HG03066 (cell line): ENCODE results near the gene RBM19.

ENCODE experiments used
- ATAC-seq: cut with Tn5 transposase; IDR thresholded peaks from one replicate; pipeline ENCODE4 v1.9.1; 2021; ENCODE audit warnings: low read depth; ENCODE audit not compliant: unreplicated experiment

The RBM19 gene

DNA sequence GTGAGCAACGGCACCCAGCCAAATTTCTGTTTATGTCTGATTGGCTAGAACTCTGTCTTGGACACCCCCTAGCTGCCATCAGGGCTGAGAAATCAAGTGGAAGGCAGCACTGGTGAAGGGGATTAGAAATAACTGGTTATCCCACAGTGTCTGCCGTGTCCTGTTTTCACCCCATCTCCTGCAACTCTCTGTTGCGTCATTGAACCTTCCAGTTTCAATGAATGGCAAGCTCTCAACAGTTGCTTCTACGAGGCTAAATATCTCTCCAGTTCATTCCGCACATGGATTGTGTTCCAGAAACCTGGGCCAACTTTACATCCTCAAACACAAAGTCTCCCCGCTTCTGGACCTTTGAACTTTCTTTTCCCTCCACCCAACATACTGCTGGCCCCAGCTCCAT, 173.7 kb downstream of the RBM19 start:
- ATAC-seq: no peak

DNA sequence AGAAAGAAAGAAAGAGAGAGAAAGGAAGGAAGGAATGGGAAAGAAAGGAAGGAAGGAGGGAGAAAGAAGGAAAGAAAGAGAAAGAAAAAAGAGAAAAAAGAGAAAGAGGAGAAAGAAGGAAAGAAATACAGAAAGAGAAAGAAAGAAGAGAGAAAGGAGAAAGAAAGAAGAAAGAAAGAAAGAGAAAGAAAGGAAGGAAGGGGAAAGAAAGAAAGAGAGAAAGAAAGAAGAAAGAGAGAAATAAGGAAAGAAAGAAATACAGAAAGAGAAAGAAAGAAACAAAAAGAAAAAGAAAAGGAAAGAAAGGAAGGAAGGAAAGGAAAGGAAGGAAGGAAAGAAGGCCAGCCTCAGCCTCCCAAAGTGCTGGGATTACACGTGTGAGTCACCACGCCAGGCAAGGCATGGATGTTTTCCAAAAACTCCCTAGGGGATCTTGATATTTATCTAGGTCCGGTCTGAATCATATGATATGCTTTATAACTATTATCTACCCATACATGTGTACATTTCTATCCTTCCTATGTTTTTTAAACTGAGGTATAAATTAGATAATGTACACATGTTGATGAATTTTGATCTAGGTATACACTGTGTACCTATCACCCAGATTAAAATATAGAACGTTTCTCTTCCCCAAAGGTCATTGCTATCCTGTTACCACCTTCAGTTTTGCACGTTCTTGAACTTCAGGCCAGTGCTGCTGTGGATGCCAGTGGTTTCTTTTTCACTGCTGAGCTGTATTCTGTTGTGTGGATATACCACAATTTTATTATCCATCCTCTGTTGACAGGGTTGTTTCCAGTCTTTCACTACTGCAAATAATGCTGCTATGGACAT, 177.9 kb downstream of the RBM19 start:
- ATAC-seq: no peak

DNA sequence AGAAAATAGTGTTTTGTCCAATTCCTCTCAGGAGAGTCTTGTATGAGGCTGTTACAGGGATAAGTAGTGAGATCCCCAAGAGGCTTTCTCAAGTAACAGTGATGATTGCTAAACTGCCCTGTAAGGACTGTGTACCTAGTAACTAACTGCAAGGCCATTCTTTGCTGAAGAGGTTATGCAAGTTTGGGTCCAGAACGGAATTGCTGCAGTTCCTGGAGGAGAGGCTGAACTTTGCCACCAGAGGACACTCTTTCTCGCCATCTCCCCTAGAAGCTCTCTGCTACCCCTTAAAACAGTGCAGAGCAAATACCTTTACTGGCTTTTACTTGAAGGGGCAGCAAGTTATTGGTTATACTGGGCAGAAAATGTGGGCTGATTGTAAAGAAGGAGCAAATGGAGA, 180.0 kb downstream of the RBM19 start:
- no peak for ATAC-seq

DNA sequence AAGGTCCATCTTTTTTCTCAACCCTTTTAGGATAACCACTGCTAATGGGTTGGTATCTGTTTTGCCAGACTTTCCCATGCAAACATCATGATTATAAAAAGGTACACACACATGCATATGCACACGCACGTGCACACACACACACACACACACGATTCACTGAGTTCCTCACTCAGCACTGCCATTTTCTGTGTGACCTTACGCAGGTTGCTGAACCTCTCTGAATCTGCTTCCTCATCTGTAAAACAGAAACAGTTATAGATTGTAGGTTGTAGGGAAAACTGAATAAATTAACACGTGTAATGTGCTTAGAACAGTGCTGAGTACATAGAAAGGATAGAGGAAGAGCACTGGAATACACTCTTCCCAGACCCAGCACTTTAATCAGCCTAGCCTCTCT, 182.3 kb downstream of the RBM19 start:
- ATAC-seq: no peak

DNA sequence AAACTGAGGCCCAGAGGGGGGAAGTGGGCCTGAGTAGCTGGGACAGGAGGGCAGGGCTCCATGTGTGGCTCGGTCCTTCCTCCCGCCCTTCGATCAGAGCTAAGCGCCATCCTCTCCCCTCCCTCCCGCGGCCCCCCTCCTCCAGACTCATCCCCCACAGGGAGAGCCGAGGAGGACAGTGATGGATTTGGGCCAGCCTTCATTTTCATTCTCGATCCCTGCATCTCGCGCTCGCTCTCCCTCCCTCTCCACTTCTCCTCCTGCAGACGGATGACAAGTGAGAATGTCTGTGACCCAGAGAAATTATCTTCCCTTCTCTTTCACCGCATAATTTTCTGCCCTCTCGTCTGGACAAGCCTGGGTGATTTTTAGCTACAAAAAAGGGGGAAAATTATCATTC, 183.3 kb downstream of the RBM19 start:
- ATAC-seq: no peak

DNA sequence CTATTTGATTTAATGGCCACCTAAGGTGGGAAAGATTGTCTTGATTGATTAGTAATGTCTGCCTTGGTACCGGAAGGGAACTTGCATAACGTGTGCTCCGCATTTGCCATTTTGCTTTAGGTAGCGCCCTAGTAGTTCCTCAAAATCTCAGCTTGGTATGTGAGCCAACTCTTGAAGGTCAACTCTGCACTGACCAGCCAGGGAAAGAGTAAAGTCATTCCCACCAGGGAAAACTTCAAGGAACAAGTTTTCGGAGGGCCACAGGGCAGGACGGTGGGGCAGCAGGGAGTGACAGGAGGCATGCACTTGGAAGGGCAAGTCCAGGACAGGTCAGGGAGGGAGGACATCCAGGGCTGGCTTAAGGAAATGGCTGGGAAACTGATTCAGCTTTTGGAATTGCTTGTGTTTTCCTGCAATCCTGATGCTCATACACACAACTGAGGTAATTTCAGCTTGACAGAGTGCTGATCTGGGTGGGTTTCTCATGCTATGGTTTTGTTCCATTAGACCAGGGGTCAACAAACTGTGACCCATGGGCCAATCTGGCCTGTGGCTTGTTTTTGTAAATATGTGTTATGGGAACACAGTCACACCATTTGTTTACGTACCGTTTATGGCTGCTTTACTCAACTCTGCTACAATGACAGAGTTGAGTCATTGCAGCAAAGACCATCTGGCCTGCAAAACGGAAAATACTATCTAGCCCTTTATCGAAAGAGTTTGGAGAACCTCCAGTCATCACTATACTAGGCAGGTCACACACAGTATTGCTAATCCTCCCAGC, 184.5 kb downstream of the RBM19 start:
- no peak for ATAC-seq

DNA sequence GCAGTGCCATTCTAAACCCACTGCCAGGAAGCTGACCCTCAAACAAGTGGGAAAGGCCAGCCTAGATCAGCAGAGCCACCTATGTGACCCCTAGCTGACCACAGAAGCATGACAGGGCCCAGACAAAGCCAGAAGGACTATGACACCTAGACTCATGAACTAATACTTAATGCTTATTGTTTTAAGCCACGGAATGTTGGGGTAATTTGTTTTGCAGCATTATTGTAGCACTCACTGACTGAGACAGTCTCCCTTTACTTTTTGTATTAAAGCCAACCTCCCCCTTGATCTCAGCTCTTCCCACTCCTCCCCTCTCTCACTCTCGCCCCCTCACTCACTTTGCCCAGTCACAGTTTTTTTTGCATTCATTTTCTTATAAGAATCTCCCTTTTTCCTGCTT, 186.4 kb downstream of the RBM19 start:
- ATAC-seq: no peak

DNA sequence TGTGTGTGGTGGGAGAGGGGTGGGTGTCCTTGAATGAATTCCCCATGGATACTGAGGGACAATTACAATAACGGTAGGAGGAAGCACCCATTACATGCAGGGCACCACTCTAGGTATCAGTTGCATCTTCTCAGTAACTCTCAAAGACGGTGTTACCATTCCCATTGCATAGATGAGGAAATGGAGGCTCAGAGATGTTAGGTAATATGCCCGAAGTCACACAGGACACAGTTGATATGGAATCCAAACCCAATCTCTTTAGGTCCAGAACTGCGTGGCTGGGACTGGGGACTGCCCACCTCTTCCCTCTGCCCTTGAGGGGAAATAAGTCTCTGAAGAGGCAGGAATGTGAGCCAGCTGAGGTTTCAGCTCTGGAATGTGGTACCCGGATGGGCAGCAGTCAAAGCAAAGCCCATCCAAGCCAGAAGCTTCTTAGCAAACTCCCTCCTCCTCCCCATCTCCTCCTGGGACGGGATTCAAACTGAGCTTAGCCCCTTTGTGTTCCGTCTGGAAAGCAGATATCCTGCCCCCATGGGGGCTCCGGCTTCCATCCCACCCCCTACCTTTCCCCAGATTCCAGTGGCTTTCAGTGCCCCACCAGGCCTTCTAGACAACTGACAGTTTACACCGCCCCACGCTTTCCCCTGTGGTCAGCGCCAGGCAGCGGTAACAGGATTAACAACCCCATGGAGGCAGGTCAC, 187.5 kb downstream of the RBM19 start:
- no peak for ATAC-seq

DNA sequence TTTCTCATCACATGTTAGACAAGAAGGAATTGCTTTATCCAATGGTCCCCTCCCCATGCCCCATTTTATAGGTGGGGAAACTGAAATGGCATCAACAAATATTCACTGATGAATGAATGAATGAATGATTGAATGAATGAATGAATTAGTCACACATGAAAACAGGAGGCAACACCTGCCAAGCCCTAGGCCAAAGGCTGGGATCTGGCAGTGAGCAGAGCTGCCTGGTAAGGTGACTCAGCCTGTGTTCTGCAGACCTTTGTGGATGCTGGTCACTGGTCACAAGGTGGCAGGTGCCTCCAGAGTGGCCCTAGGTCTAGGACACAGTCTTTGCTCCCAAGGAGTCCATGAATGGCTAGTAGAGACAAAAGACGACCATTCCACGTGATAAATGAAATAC, 188.4 kb downstream of the RBM19 start:
- ATAC-seq: no peak

DNA sequence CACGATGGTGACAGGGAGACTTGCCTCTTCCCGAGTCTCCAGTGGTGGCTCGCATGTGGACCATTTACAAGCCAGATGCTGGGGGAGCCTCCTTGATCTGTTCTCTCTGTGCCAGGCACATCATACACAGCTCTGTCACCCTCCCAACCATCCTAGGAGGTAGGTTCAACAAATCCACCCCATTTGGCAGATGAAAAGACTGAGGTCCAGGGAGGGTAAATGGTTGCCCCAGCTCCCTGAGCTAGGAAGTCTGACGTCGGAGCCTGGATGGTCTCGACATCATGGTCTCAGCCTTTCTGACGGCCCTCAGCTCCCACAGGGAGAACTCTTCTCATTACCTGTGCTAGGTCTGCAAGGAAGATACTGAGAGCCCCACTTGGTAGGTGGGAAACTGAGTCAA, 189.6 kb downstream of the RBM19 start:
- ATAC-seq: no peak

DNA sequence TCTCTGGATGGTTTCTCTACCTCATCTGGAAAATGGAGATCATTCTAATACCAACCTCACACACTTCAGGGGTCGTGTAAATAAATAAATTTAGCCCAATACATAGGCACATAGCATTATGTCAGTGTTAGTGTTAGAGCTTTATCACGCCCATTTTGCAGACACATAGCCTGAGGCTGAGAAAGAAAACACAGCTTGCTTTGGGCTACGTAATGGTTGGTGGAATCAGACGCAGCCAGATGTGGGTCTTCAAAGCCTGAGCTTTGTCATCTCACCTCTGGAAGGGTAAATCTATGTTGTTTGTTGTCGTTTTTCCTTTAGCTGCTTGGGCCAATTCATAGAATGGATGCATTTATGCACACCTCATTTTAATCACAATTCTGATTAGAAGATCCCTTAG, 191.6 kb downstream of the RBM19 start:
- ATAC-seq: no peak

DNA sequence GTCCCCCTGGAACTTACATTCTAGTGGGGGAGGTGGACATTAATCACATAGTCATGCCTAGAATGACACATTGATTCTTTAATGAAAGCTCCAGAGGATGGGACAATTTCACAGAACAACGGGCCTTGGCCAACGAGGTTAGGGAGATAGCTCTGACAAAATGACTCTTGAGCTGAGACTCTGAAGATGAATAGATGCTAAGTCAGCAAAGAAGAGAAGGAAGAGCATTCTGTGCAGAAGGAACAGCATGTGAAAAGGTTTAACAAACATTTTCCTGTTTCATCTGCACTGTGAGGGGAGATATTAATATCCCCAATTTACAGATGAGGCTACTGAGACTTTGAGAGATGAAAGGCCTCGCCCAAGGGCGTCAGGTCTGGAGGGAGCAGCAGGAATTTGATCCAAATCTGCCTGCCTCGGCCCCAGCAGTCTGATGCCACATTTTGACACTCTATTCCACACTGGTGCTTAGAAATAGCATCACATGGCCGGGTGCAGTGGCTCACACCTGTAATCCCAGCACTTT, 193.6 kb downstream of the RBM19 start:
- no peak for ATAC-seq

DNA sequence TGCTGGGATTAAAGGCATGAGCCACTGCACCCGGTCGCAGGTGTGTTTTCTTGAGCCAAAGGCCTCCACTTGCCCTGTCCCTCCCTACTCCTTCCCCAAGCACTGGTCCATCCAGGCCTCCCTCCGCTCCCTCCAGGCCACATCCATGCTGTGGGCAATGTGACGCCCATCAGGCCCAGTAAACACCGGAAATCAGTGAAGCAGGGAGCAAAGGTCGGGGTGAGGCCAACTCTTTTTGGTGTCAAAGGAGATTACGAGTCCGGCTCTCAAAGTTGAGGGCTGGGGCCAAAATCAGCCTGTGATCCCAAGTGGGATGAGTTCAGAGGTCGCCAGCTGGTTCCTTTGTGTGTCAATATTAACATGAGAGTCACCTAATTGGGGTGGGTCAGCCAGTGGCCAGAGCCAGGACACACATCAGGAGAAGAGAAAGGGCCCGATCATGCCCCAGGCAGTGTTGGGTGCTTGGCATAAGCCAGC, 195.7 kb downstream of the RBM19 start:
- no peak for ATAC-seq

DNA sequence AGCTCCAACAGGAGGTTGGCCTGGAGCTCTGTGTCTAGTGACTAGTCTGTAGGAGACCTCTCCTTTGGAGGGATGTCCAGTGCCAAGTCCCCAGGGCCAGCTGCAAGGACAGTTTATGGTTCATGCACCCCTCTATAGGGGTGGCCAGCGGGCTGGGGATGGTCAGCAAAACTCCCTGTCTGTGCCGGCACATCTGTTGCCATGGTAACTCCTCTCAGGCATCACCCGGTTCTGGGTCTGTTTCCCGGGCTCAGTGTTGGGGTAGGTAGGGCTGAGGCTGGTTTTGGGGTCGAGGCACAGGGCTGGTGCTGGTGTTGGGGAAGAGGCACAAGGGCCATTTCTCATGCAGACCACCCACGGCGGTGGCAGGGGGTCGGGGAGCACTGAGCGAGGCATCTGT, 196.8 kb downstream of the RBM19 start:
- no peak for ATAC-seq

DNA sequence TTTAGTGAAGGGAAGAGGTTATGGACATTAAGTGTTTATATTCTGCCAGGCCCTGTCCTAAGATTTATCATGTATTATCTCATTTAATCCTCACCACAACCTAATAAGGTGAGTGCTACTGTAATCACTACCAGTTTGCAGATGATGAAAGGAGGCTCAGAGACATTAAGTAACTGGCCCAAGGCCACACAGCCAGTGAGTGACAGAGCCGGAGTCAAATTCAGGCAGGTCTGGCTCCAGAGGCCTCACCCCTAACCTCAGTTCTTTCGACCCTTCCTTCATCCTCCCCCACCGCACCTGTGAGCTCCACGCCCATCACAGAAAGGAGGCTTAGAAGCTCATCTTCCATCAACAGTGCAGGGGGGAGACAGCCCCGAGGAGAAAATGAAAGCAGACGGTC, 197.3 kb downstream of the RBM19 start:
- no peak for ATAC-seq

DNA sequence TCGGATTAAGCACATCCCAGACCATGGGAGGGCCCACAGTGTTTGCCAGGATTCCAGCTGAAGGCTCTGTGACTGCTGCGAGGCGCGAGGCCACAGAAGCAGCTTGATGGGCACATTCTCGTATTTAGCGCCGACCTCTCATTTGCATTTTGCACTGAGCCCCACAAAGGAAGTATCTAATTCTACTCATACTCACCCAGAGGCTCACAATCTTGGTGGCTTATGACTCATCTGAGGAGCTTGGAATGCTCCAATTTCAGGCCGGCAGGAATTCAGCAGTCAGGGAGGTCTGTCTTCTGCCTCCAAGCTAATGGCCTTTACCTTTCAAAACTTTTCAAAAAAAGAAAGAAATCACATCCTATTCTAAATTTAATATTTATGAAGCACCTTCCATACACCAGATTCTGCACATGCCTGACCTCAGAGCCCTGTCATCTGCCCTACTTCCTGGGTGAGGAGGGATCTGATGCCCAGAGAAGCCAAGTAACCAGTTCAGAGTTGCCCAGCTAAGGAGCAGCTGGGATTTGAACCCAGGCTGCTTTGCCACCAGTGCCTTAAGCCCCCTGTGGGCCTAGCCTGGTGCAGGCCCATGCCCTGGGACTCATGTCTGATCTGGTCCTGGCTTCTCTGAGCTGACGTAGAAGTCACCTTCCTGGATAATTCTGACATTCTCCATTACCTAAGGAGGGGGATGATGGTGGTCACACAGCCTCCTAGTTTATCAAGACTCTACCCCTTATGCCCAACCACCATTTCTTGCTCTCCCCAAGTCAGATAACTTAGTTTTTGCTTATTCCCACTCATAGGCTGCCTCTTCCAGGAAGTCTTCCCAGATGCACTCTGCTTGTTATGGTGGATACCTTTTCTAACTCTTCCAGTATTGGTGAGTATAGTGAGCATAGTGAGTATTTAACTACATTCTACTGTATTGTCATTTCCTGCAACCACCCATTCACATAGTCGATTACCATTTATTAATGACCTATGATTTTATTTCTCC, 198.9 kb downstream of the RBM19 start:
- no peak for ATAC-seq
